HG02938 (cell line): Measurements from ENCODE around the gene HIBCH.
"Not testable (repeated sequence)": the region's sequence is repeated elsewhere in the genome, so short reads cannot be mapped to it uniquely, and the experiment has no call there.

Experiments used
- ATAC-seq: cut with Tn5 transposase; IDR thresholded peaks from one replicate; pipeline ENCODE4 v1.9.1; 2021; ENCODE audit warnings: mild to moderate bottlenecking, moderate library complexity; ENCODE audit not compliant: unreplicated experiment

The HIBCH gene

DNA sequence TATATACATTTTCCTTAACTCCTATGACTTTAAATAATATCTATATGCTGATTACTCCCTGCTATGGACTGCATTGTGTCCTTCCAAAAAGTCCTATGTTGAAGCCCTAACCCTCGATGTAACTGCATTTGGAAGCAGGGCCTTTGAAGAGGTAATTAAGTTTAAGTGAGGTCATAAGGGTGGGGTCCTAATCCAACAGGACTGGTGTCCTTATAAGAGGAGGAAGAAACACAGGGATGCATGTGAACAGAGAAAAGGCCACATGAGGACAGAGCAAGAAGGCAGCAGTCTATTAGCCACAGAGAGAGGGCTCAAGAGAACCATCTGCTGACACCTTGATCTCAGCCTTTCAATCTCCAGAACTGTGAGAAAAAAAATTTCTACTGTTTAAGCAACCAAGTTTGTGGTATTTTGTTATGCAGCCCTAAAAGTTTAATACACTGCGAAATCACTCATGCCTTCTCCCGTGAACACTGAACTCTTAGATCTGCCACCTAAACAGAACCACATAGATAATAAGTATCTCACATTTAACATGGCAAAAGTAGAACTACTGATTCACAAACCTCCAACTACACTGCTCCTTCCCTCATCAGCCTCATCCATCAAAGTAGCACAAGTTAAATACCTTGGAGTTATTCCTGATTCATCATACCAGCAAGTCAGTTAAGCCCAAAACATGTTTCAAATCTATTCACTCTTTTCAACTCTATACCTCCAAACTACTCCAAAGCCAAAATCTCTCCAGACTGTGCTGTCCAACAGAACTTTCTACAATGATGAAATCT, 65.4 kb downstream of the HIBCH start:
- ATAC-seq = no peak

DNA sequence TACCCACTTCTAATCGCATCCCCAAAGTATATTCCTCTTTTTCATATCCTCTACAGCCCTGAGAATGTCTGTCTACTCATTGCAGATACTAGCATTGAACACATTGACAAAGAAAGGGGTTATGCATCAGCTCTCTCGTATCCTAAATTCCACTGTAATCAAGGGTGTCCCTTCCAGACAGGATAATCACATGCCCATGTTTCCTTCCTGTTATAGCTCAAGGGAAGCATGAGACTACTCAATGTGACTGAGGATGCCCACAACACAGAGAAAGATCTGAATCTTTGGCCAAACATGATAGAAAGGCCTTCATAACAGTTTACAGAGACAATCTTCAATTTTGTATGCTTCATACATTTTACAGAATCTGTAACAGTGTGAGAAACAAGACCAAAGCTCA, 69.2 kb downstream of the HIBCH start:
- ATAC-seq = no peak

DNA sequence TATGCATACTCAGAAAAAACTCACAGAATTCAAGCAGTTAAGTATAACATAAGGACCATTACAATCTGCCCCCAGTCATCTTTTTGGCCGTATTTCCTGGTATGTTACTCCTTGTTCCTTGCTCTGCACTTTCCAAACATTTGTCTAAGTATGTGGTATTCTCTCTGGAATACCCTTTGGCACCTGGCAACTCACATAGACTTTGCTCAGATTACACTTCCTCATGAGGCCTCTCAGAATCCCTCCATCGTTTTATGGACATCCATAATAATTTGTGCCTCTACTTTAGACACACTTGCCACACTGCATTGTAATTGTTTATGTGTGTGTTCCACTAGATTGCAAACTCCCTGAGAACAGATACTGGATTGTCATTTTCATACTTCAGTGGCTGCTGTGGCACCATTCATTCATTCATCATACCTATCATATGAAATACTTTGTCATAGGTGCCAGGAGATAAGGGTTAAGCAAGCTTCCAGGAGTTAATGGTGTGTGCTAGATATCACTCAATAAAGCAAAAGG, 84.0 kb downstream of the HIBCH start:
- no peak for ATAC-seq

DNA sequence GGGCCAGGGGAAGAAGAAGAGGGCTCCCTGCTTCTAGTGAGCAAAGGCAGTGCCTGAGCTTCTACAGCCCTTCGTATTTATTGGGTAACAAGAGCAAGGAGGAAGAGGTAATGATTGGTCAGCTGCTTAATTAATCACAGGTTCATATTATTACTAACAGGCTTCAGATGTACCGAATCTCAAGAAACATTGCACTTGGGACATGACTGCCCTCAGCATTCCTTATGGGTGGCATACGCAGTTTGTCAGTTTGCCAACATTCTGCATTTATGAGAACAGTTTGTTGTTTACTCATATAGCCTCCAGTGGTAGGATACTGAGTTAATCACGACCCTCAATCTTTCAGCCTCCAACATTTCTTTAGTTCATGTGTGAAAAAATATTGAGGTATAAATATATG, 84.5 kb downstream of the HIBCH start:
- ATAC-seq = no peak

DNA sequence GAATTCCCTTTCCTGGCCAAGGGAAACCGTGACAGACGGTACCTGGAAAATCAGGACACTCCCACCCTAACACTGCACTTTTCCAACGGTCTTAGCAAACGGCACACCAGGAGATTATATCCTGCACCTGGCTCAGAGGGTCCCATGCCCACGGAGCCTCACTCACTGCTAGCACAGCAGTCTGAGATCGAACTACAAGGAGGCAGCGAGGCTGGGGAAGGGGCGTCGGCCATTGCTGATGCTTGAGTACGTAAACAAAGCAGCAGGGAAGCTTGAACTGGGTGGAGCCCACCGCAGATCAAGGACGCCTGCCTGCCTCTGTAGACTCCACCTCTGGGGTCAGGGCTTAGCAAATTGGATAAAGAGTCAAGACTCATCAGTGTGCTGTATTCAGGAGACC, 95.6 kb downstream of the HIBCH start:
- not testable (repeated sequence) for ATAC-seq

DNA sequence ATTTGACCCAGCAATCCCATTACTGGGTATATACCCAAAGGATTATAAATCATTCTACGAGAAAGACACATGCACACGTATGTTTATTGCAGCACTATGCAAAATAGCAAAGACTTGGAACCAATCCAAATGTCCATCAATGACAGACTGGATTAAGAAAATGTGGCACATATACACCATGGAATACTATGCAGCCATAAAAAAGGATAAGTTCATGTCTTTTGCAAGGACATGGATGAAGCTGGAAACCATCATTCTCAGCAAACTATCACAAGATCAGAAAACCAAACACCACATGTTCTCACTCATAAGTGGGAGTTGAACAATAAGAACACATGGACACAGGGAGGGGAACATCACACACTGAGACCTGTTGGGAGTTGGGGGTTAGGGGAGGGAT, 96.9 kb downstream of the HIBCH start:
- not testable (repeated sequence) for ATAC-seq

DNA sequence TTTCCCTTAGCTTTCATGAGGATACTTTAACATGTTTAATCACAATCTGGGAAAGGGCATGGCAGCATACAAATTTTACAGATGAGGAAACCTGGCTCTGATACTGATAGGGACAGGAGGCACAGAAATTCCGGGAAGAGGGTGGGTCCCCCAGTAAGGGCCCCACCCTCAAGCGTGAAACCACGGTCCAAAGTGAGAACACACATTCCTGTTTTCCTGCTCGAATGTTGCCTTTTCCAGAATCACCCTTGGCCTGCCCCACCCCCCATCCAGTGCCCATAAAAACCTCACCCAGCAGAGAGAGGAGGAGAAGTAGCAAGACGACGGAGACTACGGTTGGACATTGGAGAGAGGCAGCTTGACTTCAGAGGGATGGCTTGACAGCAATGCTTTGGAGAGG, 98.2 kb downstream of the HIBCH start:
- ATAC-seq = no peak

DNA sequence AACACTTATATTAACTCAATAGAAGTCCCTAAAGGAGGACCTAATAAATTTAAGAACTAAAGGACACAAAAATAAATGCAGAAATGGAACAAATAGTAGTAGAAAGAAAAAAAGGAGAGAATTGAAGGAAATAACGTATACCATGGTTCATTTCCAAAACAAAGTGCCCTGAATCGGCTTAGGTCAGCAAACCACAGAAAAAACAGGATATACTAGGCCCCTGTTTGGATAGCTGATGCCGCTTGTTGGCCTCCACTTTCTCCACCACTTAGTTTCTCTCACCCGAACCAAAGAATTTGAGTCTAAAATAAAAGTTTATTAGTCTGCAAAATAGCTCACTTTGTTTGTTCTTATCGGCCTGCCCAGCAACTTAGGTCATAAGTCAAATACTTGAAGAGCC, 100.4 kb downstream of the HIBCH start:
- ATAC-seq = no peak

DNA sequence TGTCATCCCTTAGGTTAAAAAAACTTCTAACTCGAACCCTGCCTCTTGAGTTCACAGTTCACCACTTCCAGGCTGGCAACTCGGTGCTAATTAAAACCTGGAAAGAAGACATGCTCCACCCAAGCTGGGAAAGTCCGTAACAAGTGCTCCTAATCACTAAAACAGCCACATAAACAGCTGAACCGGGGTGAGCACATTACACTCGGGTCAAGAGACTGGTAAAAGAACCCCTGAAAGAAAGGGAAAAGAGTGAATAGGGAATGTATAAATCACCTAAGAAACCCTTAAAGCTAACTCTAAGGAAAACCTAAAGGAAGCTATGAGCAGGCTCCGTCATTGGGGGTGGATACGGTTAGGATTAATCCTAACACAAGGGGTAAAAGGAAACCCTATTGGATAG, 102.0 kb downstream of the HIBCH start:
- ATAC-seq = no peak

DNA sequence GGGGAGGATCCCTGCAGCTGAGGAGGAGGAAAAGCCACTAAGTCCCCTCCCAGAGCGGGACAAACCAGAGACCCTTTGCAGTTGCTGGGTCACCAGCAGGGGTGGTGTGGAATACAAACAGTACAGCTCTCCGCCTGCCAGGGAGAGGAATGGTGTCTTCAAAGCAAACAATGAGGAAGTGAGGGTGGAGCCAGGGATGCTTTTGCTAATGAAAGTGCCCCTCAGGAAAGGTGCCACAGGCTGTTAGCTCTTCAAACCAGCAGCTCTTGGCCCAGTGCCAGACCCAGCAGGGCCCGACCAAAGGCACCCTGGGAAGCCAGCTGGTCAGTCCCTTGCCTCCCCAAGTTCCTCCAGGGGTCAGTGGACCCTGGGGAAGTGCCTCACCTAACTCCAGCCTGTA, 102.8 kb downstream of the HIBCH start:
- ATAC-seq = no peak

DNA sequence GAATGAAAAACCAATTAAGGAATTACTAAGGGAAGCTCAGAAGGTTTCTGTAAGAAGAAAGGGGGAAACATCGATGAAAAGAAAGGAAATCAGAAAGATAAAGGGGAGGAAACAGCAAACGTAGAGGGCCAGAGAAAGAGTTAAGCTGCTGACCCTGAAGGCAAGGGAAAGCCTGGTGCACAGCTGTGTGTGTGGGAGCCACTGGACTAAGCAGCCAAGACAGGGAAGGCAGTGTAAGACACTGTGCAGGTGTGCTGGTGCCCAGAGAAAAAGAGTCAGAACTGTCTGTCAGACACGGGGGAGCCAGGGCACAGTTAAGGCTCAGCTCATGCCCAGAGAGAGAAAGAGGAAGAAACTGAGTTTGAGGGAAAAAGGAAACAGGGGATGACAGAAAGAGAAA, 104.0 kb downstream of the HIBCH start:
- no peak for ATAC-seq

DNA sequence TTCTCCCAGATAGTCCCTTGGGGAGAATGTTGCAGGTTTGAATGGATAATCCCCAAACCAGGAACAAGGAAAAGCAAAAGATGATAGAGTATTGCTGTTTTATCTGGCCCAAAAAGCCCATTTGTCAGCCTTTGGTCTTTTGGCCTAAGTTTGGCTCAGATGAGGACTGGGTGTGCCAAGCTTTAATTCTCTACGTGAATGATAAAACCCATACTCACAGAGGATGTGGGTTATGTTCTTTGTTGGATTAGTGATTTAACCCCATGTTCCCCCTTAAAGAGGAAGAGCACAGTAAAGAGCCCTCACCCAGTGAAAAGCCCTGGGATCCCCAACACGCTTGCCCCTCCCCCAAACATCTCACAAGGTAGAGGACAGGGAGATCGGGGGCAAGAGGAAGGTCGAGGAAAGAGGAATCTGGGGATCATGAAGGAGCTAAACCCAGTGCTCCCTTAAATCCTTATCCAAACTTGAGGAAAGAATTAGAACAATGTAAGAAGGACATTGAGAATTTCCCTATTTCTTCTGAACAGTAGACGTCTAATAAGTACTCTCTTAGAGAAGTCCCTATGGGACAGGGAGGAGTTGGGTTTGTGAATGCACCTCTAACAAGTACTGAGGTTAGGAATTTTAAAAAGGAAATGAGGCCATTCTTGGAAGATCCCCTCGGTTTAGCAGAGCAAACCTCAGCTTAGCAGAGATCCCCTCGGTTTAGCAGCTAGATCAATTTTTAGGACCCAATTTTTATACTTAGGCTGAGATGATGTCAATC, 105.0 kb downstream of the HIBCH start:
- ATAC-seq = no peak

DNA sequence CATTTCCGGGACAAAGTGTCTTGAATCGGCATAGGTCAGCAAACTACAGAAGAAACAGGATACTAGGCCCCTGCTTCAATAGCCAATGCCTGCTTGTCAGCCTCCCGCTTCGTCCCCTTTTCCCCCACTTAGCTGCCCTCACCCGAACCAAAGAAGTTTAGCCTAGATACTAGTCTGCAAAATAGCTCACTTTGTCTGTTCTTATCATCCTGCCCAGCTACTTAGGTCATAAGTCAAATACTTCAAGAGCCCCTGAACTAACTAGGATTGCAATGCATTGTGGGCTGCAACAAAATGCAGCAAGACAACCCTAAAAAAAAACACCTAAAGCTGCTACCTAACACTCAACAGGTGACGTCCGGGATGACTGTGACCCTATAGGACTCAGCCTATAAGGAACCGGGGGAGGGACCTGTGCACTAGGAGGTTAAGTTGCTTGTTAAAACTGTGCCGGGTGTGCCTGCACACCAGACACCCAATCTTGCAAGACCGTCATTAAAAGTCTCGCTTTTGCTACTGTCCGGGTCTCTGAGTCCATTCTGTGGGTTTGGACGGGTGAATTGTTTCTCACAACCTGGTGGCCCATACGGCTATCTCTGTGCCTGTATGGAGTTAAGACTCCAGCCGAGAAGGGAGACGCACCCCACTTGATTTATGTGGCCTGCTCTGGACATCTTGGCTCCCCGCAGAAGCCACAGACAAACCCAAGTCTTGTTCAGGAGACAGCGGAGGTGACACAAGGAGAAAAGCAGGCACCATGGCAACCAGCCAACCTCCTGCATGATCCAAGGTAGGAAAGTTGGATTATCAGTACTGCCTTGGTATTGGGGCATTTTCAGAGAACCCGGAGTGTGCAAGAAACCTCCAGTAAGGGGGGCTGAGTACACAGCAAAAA, 105.9 kb downstream of the HIBCH start:
- ATAC-seq = no peak

DNA sequence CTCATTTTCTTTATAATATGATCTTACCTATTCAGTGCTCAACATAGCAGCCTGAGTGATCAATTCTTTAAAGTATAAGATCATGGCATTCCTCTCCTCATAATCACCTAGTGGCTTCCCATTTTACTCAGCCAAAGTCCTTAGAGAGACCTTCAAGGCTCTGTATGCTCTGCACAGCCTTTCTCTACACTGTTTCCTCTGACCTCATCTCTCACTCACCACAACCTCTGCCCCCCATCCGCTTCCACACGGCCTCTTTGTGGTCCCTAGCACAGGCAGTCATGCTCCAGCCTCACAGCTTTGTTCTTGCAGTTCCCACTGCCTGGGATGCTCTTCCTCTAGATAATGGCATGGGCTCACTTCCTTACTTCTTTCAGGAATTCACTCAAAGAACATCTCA, 109.2 kb downstream of the HIBCH start:
- no peak for ATAC-seq

DNA sequence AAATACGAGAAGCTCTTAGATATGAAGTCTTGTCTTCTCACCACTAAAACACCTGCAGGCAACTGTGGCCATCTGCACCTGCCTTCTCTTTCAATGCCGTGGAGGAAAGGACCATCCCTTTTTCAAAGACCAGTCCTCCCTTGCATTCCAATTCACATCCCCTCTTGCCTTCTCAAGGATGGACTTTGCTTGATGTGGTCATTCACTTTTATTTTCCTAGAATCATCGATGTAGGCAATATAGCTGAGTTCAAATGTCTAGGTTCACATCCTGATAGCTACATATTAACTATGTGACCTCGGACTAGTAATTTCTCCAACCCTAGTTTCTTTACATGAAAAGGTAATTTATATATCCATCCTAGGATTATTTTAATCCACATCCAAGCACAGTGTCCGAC, 110.1 kb downstream of the HIBCH start:
- ATAC-seq = no peak

DNA sequence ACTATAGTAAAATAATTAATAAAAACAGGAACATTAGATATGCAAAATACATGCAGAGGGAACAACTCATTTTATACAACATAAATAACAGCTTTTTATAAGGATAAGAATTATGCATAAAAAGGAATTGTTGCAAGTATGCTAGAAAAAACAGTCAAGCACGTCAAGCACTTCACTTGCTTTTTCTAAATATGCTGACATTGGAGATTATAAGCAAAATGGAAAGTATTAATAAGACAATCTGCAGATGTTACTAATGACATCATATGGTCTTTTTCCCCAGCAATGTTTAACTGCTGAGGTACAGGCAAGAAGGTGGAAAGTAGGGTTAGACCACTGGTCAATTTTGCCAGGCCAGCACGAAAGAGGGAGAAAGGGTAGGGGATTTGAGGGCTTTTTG, 111.7 kb downstream of the HIBCH start:
- no peak for ATAC-seq

DNA sequence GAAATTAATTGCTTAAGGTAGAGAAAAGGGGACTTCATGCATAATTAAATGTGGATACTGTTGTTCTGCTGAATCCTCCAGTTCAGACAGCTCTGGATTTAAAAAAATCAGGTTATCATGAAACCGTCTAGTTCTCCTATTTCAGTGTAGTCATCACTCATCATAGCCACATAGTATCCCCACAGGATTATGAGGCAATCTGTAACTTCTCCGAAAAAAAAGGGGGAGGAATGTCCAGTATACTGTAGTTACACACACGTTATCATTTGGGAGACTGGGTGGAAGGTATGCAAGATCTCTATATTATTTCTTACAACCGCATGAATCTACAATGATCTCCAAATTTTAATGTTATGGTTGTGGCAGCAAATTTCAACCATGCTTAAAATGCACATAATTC, 114.0 kb downstream of the HIBCH start:
- no peak for ATAC-seq

DNA sequence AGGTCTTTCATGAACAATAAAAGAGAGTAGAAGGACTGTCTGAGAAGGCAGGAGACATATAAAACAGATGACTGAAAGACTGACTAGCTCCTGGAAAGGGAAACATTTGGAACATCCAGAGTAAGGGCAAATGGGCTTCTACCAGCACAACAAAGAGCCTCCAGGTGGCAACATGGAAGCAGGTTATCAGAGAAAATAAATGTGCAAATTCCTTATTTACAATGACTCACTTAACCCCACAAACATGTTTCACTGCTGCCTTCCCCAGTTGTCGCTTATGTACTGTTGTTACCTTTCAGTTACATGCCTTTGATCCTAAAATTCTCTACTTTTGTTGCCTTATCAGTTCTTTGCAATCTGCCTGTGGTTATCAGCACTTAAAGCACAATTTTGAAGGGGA, 117.0 kb downstream of the HIBCH start:
- no peak for ATAC-seq

DNA sequence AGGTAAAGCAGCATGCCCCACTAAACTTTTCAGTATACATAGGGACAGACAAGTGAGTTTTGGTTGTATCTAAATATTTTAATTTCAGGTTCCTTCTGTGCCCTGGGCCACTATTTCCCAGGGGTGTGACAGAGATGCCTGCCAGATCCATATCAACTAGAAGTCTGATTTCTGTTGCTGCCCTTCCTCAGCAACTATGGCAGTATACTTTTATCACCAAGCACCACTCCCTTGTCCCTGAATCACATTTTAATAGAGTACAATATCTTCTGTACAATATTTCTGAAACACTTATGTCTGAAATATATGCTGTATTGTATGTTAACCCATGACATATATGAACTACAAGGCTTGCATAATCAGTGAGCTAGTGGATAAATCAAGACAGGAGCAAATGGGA, 117.6 kb downstream of the HIBCH start:
- ATAC-seq = no peak

DNA sequence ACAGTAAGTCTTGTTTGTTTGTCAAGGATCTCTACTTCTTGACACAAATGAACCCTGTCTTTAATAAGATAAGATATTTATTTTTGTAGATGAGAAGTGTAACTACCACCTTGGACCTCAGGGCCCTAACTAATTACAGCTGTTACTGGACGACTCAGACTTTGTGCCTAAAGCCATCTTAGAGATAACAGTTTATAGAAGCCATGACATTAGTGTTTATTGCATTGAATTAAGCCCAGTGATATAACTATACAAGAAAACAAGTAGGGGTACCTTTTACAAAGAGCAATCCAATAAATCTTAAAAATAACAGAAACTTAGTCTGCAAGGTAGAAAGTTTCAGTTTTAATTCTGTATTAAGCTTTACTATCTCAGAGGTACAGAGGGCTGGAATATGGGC, 119.0 kb downstream of the HIBCH start:
- ATAC-seq = no peak

DNA sequence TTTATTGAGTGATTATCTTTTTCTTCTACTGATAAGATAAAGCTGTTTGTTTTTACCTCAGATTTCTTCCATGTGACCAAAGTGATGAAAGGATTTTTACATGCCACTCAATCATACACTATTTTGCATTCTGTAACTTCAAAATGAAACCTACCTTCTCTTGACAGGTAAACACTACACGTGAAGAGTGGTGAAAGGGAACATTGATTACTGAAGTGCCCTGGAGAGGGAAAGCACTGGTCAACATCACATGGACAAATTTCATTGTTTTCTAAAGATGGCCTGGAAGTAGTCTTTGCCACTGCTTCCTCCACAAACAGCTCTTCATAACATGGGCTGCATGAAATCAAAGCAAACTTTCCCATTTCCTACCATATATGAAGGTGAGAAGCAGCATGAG, 120.1 kb downstream of the HIBCH start:
- no peak for ATAC-seq
